ENCODE results near the gene FIG4. TPM values are rescaled to one million over a fixed set of nuclear protein-coding genes. Genes with fewer than 3 reads are reported as not detected.
"Not testable (repeated sequence)": the region's sequence is repeated elsewhere in the genome, so short reads cannot be mapped to it uniquely, and the experiment has no call there.

FIG4 gene
- total and polyA plus RNA-seq, 8 donors, result 18.0 to 24.5 (median 19.0) TPM

- intact Hi-C loops (cut with DNase I), result loop anchor here in 1 of 2 donors (10.0 kb wide), 1 partner anchor 694 kb away; no protein-coding TSS in a partner anchor
- ATAC-seq (no peak), DNase-seq (no peak)
- no peaks in the 10 kb centered on the region for H3K9me3 ChIP-seq
- H3K4me1 ChIP-seq, result peaks cover 0 to 62% of the 10 kb centered on the region in 2 donors
- H3K27me3 ChIP-seq, result no peaks in the 10 kb centered on the region
- TF ChIP-seq CTCF (IDR thresholded peaks at IDR 0.05), result no peak
- peak overlapping the region in 1 of 2 donors; percentile 56 for H3K27ac ChIP-seq
- no peak overlapping the region for H3K4me3 ChIP-seq
- H3K36me3 ChIP-seq, result no peaks in the 10 kb centered on the region
Observed at GRCh38 chr6:109701221-109701620, 10.1 kb downstream of the FIG4 start.

- ATAC-seq (peak; percentile 19), DNase-seq (peak in 1 of 4 donors; percentile 48)
- peaks cover 0 to 67% of the 10 kb centered on the region in 2 donors for H3K4me1 ChIP-seq
- TF ChIP-seq CTCF (IDR thresholded peaks at IDR 0.05), result no peak
- no peaks in the 10 kb centered on the region for H3K36me3 ChIP-seq
- intact Hi-C loops (cut with DNase I), result loop anchor here in 1 of 2 donors (10.0 kb wide), 1 partner anchor 693 kb away; no protein-coding TSS in a partner anchor
- no peaks in the 10 kb centered on the region for H3K27me3 ChIP-seq
- H3K9me3 ChIP-seq, result no peaks in the 10 kb centered on the region
- peak overlapping the region in 1 of 2 donors; percentile 56 for H3K27ac ChIP-seq
- H3K4me3 ChIP-seq, result no peak overlapping the region
Observed at GRCh38 chr6:109701774-109702173, 10.7 kb downstream of the FIG4 start.

- peaks cover 0 to 63% of the 10 kb centered on the region in 2 donors for H3K4me1 ChIP-seq
- H3K27me3 ChIP-seq, result no peaks in the 10 kb centered on the region
- ATAC-seq, result peak; percentile 27
- H3K9me3 ChIP-seq, result no peaks in the 10 kb centered on the region
- peak overlapping the region in 1 of 2 donors; percentile 56 for H3K27ac ChIP-seq
- no peak overlapping the region for H3K4me3 ChIP-seq
- DNase-seq, result no peak
- intact Hi-C loops (cut with DNase I), result loop anchor here in 1 of 2 donors (10.0 kb wide), 1 partner anchor 692 kb away; no protein-coding TSS in a partner anchor
- no peak for TF ChIP-seq CTCF (IDR thresholded peaks at IDR 0.05)
- H3K36me3 ChIP-seq, result no peaks in the 10 kb centered on the region
Observed at GRCh38 chr6:109702791-109703190, 11.7 kb downstream of the FIG4 start.

GRCh38 chr6:109705258-109705657 is 14.2 kb downstream of the FIG4 start:
- Histone ChIP-seq H3K27ac (no peak overlapping the region), H3K36me3 (no peaks in the 10 kb centered on the region), H3K4me1 (peaks cover 0 to 55% of the 10 kb centered on the region in 2 donors), H3K4me3 (no peak overlapping the region), H3K27me3 (no peaks in the 10 kb centered on the region), H3K9me3 (no peaks in the 10 kb centered on the region)
- peak; percentile 99 for ATAC-seq
- peak; percentile 88 to 94 for TF ChIP-seq CTCF (IDR thresholded peaks at IDR 0.05)
- intact Hi-C loops (cut with DNase I), result loop anchor here in 1 of 2 donors (5.0 to 10.0 kb wide), 2 partner anchors 332 to 690 kb away; no protein-coding TSS in a partner anchor
- peak; percentile 77 to 90 (median 84) for DNase-seq

GRCh38 chr6:109706513-109706912 is 15.4 kb downstream of the FIG4 start:
- no peak for TF ChIP-seq CTCF (IDR thresholded peaks at IDR 0.05)
- intact Hi-C loops (cut with DNase I), result loop anchor here in 1 of 2 donors (5.0 to 10.0 kb wide), 2 partner anchors 331 to 688 kb away; no protein-coding TSS in a partner anchor

GRCh38 chr6:109708099-109708498 is 17.0 kb downstream of the FIG4 start:
- H3K27ac ChIP-seq, ATAC-seq, H3K36me3 ChIP-seq, H3K27me3 ChIP-seq, DNase-seq, H3K4me3 ChIP-seq, H3K9me3 ChIP-seq: not testable (repeated sequence)
- peaks cover 0 to 26% of the 10 kb centered on the region in 2 donors for H3K4me1 ChIP-seq
- intact Hi-C loops (cut with DNase I), result loop anchor here in 1 of 2 donors (5.0 to 10.0 kb wide), 2 partner anchors 329 to 687 kb away; no protein-coding TSS in a partner anchor

More at GRCh38 chr6:109706513-109706912, 15.4 kb downstream of the FIG4 start:
- Histone ChIP-seq H3K27me3 (no peaks in the 10 kb centered on the region), H3K4me1 (peaks cover 0 to 42% of the 10 kb centered on the region in 2 donors), H3K27ac (peak overlapping the region in 1 of 2 donors; percentile 42), H3K4me3 (no peak overlapping the region), H3K36me3 (no peaks in the 10 kb centered on the region), H3K9me3 (no peaks in the 10 kb centered on the region)
- DNase-seq (no peak), ATAC-seq (no peak)

Measured in left lung (tissue), 10 donors.